HUES64 (cell line): ENCODE measurements around the gene CRYBG1.
"Not testable (repeated sequence)": the region's sequence is repeated elsewhere in the genome, so short reads cannot be mapped to it uniquely, and the experiment has no call there.

Experiments used
- H3K27ac ChIP-seq: 2 replicates; pipeline ENCODE4 v1.7.0; 2013; ENCODE audit warnings: low read depth, low read length, inconsistent platforms
- H3K27me3 ChIP-seq: 2 replicates; pipeline ENCODE4 v1.6.1; 2013; ENCODE audit warnings: mild to moderate bottlenecking, low read length; ENCODE audit not compliant: insufficient read depth
- H3K36me3 ChIP-seq: 2 replicates; pipeline ENCODE4 v1.6.1; 2013; ENCODE audit warnings: mild to moderate bottlenecking, low read length; ENCODE audit not compliant: insufficient read depth
- H3K4me1 ChIP-seq: 2 replicates; pipeline ENCODE4 v1.6.1; 2013; ENCODE audit warnings: mild to moderate bottlenecking, low read length, moderate library complexity; ENCODE audit not compliant: insufficient read depth
- H3K4me3 ChIP-seq: 2 replicates; pipeline ENCODE4 v1.5.1; 2013; ENCODE audit warnings: mild to moderate bottlenecking, low read length, moderate library complexity
- H3K9ac ChIP-seq: 2 replicates; pipeline ENCODE4 v1.6.1; 2013; ENCODE audit warnings: mild to moderate bottlenecking, low read depth, low read length
- H3K9me3 ChIP-seq: 2 replicates; pipeline ENCODE4 v1.6.1; 2013; ENCODE audit warnings: low read depth, low read length; ENCODE audit not compliant: insufficient read depth
- WGBS: fragments of 150-250, 120-280 bp; methylation state at CpG from one replicate; pipeline ENCODE4 v1.1.7; 2013; ENCODE audit warnings: missing lambda C conversion rate; 5-methylcytosine and 5-hydroxymethylcytosine counted together

The CRYBG1 gene

DNA sequence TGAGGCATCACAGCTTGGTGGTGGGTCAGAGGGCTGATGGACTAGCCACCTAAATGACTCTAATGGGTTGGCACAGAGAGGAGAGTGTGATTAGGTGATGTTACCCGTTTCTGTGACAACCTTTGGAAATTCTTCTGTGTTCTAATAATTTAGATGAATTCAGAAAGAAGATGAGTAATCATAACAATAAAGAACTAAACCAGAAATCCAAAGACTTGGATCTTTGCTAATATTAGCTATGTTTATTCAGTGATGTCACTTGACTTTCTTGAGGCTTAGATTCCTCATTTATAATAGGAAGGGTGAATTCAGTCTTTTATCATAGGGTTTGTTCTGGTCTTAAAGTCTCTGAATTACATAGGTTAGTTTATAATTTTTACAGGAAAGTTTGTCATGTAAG, 19.9 kb downstream of the CRYBG1 start:
- no peak overlapping the region for H3K4me3 ChIP-seq
- no peaks in the 10 kb centered on the region for H3K4me1 ChIP-seq
- H3K36me3 ChIP-seq, result no peaks in the 10 kb centered on the region
- H3K27ac ChIP-seq, result no peak overlapping the region
- no peaks in the 10 kb centered on the region for H3K27me3 ChIP-seq
- H3K9me3 ChIP-seq, result no peaks in the 10 kb centered on the region
- no peak overlapping the region for H3K9ac ChIP-seq
- WGBS, result 67% methylated on average over 1 of the region's 1 CpG

DNA sequence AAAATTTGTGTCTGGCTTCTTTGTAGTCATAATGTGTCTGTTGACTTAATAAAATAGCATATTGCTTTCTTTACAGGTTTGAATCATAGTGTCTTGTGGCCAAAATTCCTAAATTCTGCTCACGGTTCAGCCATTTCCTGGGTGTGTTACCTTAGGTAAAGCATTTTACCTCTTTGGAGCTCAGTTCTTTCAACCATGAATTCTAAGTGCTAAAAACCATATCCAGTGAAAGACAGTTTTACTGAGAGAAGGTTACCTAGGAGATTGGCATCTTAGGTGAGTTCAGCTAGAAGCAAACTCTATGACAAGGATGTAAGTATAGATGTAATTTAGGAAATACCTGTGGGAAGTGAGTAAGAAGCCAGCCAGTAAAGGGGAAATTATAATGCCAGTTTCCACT, 20.7 kb downstream of the CRYBG1 start:
- WGBS, result 92% methylated on average over 1 of the region's 1 CpG
- Histone ChIP-seq H3K9ac (no peak overlapping the region), H3K9me3 (no peaks in the 10 kb centered on the region), H3K36me3 (no peaks in the 10 kb centered on the region), H3K4me3 (no peak overlapping the region), H3K27me3 (no peaks in the 10 kb centered on the region), H3K27ac (no peak overlapping the region), H3K4me1 (no peaks in the 10 kb centered on the region)

DNA sequence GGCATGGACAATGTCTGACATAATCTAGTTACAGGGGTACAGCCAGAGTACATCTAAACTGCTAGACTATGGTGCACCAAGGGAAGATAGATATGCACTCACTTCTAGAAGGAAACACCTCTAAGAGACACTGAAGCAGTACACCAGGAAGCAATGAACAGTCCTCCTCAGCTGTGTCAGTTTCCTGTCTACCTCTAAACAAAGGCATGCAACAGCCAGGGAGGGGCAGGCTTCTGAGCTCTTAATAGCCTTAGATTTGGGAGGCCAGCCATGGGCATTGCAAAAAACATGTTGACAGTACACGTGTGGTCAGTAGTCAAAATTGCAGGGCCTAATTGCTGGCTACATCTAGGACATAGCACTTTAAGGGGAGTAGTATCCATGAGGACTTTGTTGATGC, 21.4 kb downstream of the CRYBG1 start:
- WGBS, result 78% methylated on average over 1 of the region's 1 CpG
- H3K27ac ChIP-seq, result no peak overlapping the region

DNA sequence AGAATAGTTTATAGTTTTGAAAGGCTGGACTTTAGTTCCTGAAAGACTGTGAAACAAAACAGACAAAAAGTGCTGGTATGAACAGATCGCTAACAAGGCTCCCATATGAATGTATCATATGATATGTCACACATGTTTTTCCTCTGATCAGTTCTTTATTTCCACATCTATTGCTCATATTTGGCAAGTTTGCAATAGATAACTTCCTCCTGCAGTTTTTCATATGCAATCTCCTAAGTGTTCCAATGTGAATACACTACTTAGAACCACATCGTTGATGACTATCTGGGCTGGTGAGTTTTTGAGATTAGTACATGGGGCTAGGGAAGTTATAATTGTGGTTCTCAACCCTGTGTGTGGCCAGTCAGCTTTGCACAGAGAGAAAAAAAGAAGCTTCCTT, 23.1 kb downstream of the CRYBG1 start:
- Histone ChIP-seq H3K27me3 (no peaks in the 10 kb centered on the region), H3K9me3 (no peaks in the 10 kb centered on the region), H3K9ac (no peak overlapping the region), H3K4me3 (no peak overlapping the region), H3K4me1 (no peaks in the 10 kb centered on the region), H3K36me3 (no peaks in the 10 kb centered on the region), H3K27ac (no peak overlapping the region)
- WGBS, result 93% methylated on average over 2 of the region's 2 CpGs

More for the DNA sequence above, 21.4 kb downstream of the CRYBG1 start:
- Histone ChIP-seq H3K9ac (no peak overlapping the region), H3K9me3 (no peaks in the 10 kb centered on the region), H3K36me3 (no peaks in the 10 kb centered on the region), H3K27me3 (no peaks in the 10 kb centered on the region), H3K4me1 (no peaks in the 10 kb centered on the region), H3K4me3 (no peak overlapping the region)

DNA sequence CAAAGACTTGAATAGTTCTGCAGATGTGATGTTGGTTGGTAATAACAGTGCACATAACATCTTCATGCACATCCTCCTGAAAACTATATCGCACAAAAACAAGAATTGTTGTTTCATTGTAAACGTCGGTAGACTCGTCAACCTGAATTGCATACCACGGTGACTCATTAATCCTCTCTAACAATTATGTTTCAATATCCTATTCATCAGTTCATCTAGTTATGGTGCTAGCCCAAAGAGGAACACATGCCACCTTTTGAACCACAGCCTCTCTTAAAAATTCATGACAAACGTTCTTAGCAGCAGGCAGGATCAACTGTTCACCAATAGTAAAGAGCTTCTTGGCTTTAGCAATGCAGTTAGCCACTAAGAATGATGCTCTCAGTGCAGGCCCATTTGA, 25.0 kb downstream of the CRYBG1 start:
- 91% methylated on average over 6 of the region's 6 CpGs for WGBS
- Histone ChIP-seq H3K4me1 (no peaks in the 10 kb centered on the region), H3K27ac (no peak overlapping the region), H3K4me3 (no peak overlapping the region), H3K27me3 (no peaks in the 10 kb centered on the region), H3K9me3 (no peaks in the 10 kb centered on the region), H3K9ac (no peak overlapping the region), H3K36me3 (no peaks in the 10 kb centered on the region)

DNA sequence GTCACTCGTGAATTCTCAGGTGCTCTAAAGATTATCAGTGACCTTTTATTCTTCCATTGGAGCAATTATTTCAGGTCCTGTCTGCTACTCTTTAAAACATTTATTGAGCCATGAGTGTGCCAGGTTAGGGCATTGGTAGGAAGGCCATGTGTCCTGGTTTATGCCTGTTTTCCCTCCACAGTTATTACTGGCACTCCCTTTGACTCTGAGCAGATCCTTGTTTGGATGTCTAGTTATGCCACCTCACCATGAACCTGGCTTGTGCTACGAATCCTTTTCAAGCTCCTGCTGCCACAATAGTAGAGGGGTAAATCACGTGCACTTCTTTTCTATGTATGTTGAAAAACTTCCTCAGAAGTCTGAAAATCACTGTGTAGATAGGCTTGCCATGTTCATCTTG, 27.4 kb downstream of the CRYBG1 start:
- no peaks in the 10 kb centered on the region for H3K27me3 ChIP-seq
- no peaks in the 10 kb centered on the region for H3K36me3 ChIP-seq
- no peaks in the 10 kb centered on the region for H3K9me3 ChIP-seq
- WGBS, result 96% methylated on average over 3 of the region's 3 CpGs
- no peak overlapping the region for H3K9ac ChIP-seq
- no peak overlapping the region for H3K4me3 ChIP-seq
- no peaks in the 10 kb centered on the region for H3K4me1 ChIP-seq
- no peak overlapping the region for H3K27ac ChIP-seq

DNA sequence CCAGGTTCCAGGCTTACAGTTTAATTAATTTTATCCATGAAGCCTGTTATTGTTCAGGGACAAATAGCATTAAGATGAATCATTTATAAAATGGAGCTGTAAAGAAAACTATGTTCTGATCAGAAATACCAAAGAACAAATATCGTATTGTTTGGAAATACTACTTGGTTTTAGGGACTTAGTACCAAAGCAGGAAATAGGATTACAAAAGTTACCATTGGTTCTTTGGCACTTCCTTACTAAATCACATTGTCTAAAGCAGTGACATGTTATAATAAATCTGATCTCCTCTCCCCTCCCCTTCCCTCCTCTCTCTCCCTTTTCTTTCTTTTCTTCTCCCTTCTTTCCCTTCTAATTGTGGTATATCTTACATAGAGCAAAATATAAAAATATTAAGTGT, 29.6 kb downstream of the CRYBG1 start:
- no peaks in the 10 kb centered on the region for H3K27me3 ChIP-seq
- H3K9ac ChIP-seq, result no peak overlapping the region
- H3K9me3 ChIP-seq, result no peaks in the 10 kb centered on the region
- WGBS, result 100% methylated on average over 1 of the region's 1 CpG
- no peaks in the 10 kb centered on the region for H3K36me3 ChIP-seq
- H3K4me3 ChIP-seq, result no peak overlapping the region
- H3K27ac ChIP-seq, result no peak overlapping the region
- no peaks in the 10 kb centered on the region for H3K4me1 ChIP-seq

DNA sequence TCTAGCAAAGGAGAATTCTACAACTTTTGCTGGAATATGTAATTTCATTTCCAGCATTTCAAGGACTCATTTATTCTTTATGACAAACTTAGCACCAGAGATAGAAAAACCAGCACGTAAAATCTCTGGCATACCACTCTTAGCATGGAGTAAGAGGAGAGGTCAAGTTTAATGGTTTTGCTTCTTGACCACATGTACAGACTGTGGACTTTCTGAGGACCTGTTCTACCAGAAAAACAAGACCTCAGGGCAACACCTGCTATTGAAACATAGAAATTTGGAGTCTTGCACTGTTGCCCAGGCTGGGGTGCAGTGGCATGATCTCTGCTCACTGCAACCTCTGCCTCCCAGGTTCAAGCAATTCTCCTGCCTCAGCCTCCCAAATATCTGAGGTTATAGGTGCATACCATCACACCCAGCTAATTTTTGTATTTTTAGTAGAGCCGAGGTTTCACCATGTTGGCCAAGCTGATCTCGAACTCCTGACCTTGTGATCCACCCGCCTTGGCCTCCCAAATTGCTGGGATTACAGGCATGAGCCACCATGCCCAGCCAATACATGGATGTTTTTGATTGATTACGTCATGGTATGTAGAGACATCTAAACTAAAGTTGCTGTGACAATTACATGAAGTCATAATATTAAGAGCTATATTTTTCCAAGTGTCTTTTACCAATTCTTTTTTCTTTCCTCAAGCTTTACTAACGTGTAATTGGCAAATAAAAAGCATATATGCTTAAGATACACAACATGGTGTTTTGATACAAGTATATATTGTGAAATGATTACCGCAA, 36.1 kb downstream of the CRYBG1 start:
- WGBS, result 91% methylated on average over 4 of the region's 7 CpGs
- no peak overlapping the region for H3K4me3 ChIP-seq
- no peak overlapping the region for H3K27ac ChIP-seq

DNA sequence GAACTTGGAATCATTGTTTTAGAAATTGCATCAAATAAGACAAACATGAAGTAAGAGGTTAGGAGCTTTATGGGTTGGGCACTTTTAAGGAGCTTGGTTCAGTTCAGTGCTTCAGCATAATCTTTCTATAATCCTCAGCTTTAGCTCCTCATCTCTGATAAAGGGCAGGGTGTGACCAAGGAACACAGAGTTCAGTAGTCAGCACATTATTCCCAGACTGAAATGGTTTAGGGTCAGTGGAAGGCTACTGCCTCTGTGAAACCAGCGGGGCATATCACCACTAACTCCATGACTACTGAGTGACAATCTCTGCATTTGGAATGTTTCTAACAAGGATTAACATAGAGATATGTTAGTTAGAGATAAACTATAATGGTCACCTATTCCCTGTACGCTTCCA, 36.9 kb downstream of the CRYBG1 start:
- H3K4me1 ChIP-seq, result no peaks in the 10 kb centered on the region
- 84% methylated on average over 2 of the region's 2 CpGs for WGBS
- no peaks in the 10 kb centered on the region for H3K27me3 ChIP-seq
- H3K9me3 ChIP-seq, result no peaks in the 10 kb centered on the region
- H3K9ac ChIP-seq, result no peak overlapping the region
- no peak overlapping the region for H3K4me3 ChIP-seq
- no peaks in the 10 kb centered on the region for H3K36me3 ChIP-seq
- no peak overlapping the region for H3K27ac ChIP-seq

More for the DNA sequence above, 36.1 kb downstream of the CRYBG1 start:
- H3K36me3 ChIP-seq, result no peaks in the 10 kb centered on the region
- no peaks in the 10 kb centered on the region for H3K27me3 ChIP-seq
- H3K9ac ChIP-seq, result no peak overlapping the region
- H3K9me3 ChIP-seq, result no peaks in the 10 kb centered on the region
- no peaks in the 10 kb centered on the region for H3K4me1 ChIP-seq

DNA sequence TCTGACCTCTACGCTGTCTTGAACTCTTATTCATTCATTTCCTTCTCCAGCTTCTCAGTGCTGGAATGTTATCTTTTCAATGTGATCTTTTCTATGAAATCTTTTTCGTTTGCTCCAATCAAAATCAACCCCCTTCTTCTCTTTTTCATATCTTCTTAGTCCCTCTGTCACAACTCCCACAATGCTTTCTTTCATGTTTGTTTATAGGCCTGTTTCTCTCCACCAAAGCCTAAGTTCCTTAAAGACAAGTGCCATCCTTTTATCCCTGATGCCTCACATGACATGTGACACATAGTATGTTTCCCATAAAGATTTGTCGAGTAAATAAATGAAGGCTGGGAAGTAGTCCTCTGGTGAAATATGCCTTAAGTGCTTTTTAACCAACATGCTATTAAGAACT, 38.1 kb downstream of the CRYBG1 start:
- no peak overlapping the region for H3K4me3 ChIP-seq
- H3K27me3 ChIP-seq, result no peaks in the 10 kb centered on the region
- no peak overlapping the region for H3K9ac ChIP-seq
- H3K9me3 ChIP-seq, result no peaks in the 10 kb centered on the region
- H3K4me1 ChIP-seq, result no peaks in the 10 kb centered on the region
- H3K36me3 ChIP-seq, result no peaks in the 10 kb centered on the region
- WGBS, result 95% methylated on average over 2 of the region's 3 CpGs
- H3K27ac ChIP-seq, result no peak overlapping the region

DNA sequence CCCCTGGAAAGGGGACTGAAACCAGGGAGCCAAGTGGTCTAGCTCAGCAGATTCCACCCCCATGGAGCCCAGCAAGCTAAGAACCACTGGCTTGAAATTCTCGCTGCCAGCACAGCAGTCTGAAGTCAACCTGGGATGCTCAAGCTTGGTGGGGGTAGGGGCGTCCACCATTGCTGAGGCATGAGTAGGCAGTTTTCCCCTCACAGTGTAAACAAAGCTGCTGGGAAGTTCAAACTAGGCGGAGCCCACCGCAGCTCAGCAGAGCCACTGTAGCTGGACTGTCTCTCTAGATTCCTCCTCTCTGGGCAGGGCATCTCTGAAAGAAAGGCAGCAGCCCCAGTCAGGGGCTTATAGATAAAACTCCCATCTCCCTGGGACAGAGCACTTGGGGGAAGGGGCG, 44.5 kb downstream of the CRYBG1 start:
- not testable (repeated sequence) for H3K27ac ChIP-seq, H3K36me3 ChIP-seq, H3K4me3 ChIP-seq, H3K9me3 ChIP-seq, H3K9ac ChIP-seq, H3K4me1 ChIP-seq, H3K27me3 ChIP-seq
- WGBS, result 86% methylated on average over 5 of the region's 5 CpGs

DNA sequence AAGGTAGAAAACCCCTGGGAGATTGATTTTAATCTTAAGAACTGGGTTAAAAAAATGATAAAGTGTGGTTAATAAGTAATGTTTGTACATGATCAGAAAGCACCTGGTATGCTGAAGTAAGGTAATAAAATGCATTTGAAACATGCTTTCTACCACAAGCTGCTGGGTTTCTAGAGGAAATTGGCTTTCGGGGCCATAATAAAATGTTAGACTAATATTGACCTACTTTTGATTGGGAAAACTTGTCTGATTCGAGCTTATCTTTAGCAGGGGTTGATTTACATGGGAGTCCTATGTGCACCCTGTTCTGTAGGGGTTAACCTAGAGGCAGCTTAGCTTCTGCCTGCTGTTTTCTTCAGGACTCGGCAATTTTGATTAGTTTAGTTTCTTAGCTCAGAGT, 50.5 kb downstream of the CRYBG1 start:
- Histone ChIP-seq H3K9ac (no peak overlapping the region), H3K4me3 (no peak overlapping the region), H3K4me1 (no peaks in the 10 kb centered on the region), H3K27ac (no peak overlapping the region), H3K36me3 (no peaks in the 10 kb centered on the region), H3K9me3 (no peaks in the 10 kb centered on the region), H3K27me3 (no peaks in the 10 kb centered on the region)
- 91% methylated on average over 3 of the region's 3 CpGs for WGBS
